Activated CD8-positive, alpha-beta T cell treated with anti-CD3 and anti-CD28 coated beads for 36 hours (primary cell): Measurements from ENCODE around the gene TCTN1. TPM values are rescaled to one million over a fixed set of nuclear protein-coding genes. Genes with fewer than 3 reads are reported as not detected.

Experiments used
- ATAC-seq: fragments of 200-7000 bp; cut with Tn5 transposase; one replicate; pipeline ENCODE4 v1.10.0; 2021; ENCODE audit warnings: mild to moderate bottlenecking, moderate library complexity
- CTCF ChIA-PET: fragments of 350-600 bp; sonication (Branson Sonifier 250); formaldehyde crosslinking; loops from one replicate; lab custom pipeline; 2021; ENCODE audit warnings: antibody characterized with exemption; lab: Charles Lee
- POLR2A ChIA-PET: fragments of 350-600 bp; sonication (Branson Sonifier 250); formaldehyde crosslinking; loops from one replicate; lab custom pipeline; 2021; ENCODE audit warnings: antibody characterized with exemption; lab: Charles Lee
- DNase-seq: peaks from one replicate; pipeline ENCODE4 v3.0.0-alpha.2; 2020
- H3K27ac Mint-ChIP-seq: one replicate; pipeline ENCODE4 v1.8.0; 2021; ENCODE audit warnings: mild to moderate bottlenecking, mixed read lengths
- H3K27me3 Mint-ChIP-seq: one replicate; pipeline ENCODE4 v1.8.0; 2021; ENCODE audit warnings: mixed read lengths
- H3K36me3 Mint-ChIP-seq: one replicate; pipeline ENCODE4 v1.8.0; 2021; ENCODE audit warnings: low read depth, mixed read lengths
- H3K4me1 Mint-ChIP-seq: one replicate; pipeline ENCODE4 v1.8.0; 2021; ENCODE audit warnings: low read depth, mixed read lengths
- H3K4me3 Mint-ChIP-seq: one replicate; pipeline ENCODE4 v1.8.0; 2021; ENCODE audit warnings: mild to moderate bottlenecking, moderate library complexity, mixed read lengths
- H3K9me3 Mint-ChIP-seq: one replicate; pipeline ENCODE4 v1.8.0; 2021; ENCODE audit warnings: mixed read lengths
- intact Hi-C: fragments of 100-400 bp; cut with micrococcal nuclease; formaldehyde crosslinking; loops from one replicate; pipeline ENCODE4 v1.10.0; 2022
- total RNA-seq, 2 experiments: library from RNA; stranded (reverse); gene quantifications; one replicate each; pipeline ENCODE4 v1.2.3, GENCODE V29; 2021
- TF ChIP-seq, protein P1 (sequence below): fragments of 200-600 bp; IDR thresholded peaks from one replicate; pipeline ENCODE4 v1.8.0; 2022; ENCODE audit warnings: antibody characterized with exemption, mild to moderate bottlenecking

Gene TCTN1
- total RNA-seq, 2 experiments from 2014 or later = 7.9 to 8.6 TPM

DNA sequence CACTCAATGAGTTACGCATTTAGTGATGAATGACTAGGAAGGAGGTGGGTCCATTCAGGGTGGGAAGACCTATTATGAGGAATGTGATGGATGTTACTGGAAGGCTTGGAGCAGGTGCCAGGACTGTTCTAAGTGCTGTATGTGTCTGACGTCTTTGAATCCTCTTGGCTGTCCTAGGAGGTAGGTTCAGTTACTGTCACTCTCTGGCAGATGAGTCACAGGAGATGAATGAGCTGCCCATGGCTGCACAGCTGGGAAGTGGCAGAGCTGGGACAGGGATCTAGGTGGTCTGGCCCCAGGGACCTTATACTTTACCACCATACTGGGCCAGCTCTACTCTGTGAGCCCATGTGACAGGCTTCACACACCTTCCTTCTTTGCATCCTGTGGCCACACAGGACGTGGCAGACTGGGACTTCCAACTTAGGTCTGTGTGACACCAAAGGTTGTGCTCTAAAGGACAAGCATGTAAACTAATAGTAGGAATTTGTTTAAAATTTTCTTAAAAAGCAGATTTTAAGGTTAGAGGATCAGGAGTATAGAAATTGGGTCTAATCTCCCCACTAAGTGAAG, 24.0 kb downstream of the TCTN1 start:
- Mint-ChIP-seq H3K36me3 (peaks cover 2% of the 10 kb centered on the region), H3K4me1 (peaks cover 46% of the 10 kb centered on the region)

DNA sequence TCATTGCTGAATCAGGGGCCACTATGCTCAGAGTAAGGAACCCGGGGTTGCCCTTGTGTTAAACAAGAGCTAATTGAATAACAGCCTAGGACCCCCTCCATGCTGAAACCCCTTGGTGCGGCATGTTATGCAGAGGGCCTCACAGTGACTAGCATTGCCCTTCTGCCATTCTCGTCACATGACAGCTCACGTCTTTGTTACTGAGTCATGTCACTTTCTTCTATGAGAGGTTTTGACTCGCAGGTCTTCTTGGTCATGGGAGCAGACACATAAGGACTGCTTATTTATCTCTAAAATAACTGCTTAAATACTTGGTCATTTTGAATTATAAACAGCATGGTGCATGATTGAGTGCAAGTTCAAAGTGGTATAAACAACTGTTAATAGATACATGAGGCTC, 24.9 kb downstream of the TCTN1 start:
- Mint-ChIP-seq H3K4me1 (peaks cover 49% of the 10 kb centered on the region), H3K9me3 (no peaks in the 10 kb centered on the region), H3K27me3 (no peaks in the 10 kb centered on the region), H3K36me3 (no peaks in the 10 kb centered on the region), H3K27ac (no peak overlapping the region), H3K4me3 (no peak overlapping the region)
- intact Hi-C loops = no loop called here
- TF ChIP-seq, protein P1, sequence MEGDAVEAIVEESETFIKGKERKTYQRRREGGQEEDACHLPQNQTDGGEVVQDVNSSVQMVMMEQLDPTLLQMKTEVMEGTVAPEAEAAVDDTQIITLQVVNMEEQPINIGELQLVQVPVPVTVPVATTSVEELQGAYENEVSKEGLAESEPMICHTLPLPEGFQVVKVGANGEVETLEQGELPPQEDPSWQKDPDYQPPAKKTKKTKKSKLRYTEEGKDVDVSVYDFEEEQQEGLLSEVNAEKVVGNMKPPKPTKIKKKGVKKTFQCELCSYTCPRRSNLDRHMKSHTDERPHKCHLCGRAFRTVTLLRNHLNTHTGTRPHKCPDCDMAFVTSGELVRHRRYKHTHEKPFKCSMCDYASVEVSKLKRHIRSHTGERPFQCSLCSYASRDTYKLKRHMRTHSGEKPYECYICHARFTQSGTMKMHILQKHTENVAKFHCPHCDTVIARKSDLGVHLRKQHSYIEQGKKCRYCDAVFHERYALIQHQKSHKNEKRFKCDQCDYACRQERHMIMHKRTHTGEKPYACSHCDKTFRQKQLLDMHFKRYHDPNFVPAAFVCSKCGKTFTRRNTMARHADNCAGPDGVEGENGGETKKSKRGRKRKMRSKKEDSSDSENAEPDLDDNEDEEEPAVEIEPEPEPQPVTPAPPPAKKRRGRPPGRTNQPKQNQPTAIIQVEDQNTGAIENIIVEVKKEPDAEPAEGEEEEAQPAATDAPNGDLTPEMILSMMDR = no peak
- ChIA-PET CTCF (interaction anchor here (0.6 to 1.8 kb wide), 3 partner anchors 10 to 98 kb away, joined by 3 to 4 read pairs (median 4); no protein-coding TSS in a partner anchor), POLR2A (interaction anchor here (1.2 kb wide), 1 partner anchor 9 kb away, joined by 4 read pairs; no protein-coding TSS in a partner anchor)
- DNase-seq (no peak), ATAC-seq (no peak)

More for the DNA sequence above, 24.0 kb downstream of the TCTN1 start:
- intact Hi-C loops = no loop called here
- no peaks in the 10 kb centered on the region for H3K9me3 Mint-ChIP-seq
- H3K27ac Mint-ChIP-seq = no peak overlapping the region
- DNase-seq (no peak), ATAC-seq (peak; percentile 45)
- H3K27me3 Mint-ChIP-seq = no peaks in the 10 kb centered on the region
- POLR2A ChIA-PET = interaction anchor here (1.2 kb wide), 1 partner anchor 9 kb away, joined by 4 read pairs; no protein-coding TSS in a partner anchor
- CTCF ChIA-PET = interaction anchor here (1.1 to 2.4 kb wide), 2 partner anchors 11 to 18 kb away, joined by 4 to 7 read pairs; no protein-coding TSS in a partner anchor
- TF ChIP-seq, protein P1 = no peak
- H3K4me3 Mint-ChIP-seq = no peak overlapping the region

DNA sequence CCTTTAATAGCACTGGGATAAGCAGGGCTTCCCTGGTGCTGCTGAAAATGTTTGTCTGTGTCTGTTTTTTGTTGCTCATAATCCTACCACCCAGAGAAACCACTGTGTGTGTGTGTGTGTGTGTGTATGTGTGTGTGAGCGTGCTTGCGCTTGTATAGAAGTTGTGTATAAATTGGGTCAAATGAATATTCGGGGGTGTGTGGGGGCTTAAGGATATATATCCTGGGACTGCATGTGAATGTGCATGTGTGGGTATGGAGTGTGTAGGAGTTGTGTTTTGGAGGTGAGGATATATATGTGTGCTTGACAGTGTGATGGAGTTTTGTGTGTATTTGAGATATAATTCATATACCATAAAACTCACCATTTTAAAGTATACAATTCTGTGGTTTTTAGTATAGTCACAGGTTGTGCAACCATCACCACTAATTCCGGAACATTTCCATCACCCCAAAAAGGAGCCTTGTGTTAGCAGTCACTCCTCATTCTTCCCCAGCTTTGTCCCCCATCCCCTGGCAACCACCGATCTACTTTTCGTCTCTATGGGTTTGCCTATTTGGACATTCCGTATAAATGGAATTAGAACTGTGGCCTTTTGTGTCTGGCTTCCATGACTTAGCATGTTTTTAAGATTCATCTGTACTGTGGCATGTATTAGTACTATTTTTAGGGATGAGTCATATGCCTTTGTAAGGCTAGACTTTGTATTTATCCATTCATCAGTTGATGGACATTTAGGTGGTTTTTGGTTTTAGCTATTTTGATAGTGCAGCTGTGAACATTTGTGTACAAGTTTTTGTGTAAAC, 25.6 kb downstream of the TCTN1 start:
- no peak for DNase-seq
- Mint-ChIP-seq H3K27me3 (no peaks in the 10 kb centered on the region), H3K27ac (no peak overlapping the region), H3K9me3 (no peaks in the 10 kb centered on the region), H3K4me1 (peaks cover 52% of the 10 kb centered on the region), H3K4me3 (no peak overlapping the region), H3K36me3 (peaks cover 2% of the 10 kb centered on the region)
- intact Hi-C loops = no loop called here
- POLR2A ChIA-PET = no interaction called here
- CTCF ChIA-PET = interaction anchor here (0.6 to 1.8 kb wide), 4 partner anchors 9 to 97 kb away, joined by 3 to 4 read pairs (median 4); no protein-coding TSS in a partner anchor
- no peak for ATAC-seq
- TF ChIP-seq, protein P1 = no peak

DNA sequence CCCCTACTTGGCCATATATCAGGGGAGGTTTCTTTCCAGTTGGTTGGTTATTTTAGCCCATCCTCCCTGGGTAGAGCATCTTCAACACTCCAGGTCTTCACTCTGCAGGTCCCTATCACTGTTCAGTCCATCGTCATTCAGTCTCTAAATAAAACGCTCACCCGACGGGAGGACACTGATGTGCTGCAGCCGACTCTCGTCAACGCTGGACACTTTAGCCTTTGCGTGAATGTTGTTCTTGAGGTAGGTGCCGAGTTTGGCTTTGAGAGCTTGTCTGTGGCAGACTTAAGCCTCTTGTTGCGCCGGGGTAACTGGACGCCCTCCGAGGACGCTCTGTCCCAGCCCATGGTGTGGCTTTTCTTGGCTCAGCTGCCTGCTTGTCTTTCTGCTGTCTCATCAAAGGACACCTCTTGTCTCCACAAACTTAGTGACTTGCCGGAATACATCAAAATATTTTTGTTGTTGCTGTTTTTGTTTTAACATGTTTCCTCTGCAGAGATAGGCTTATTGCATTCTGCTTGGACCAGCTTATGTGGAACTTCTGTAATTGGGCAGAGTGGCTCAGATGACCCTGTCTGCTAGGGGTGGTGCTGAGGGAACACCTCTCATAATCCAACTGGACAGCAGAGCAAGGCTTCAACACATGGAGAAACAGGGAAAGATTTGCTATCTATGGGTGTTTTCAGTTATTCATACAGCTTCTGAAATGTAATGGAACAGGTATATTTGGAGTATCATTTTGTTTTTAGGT, 26.5 kb downstream of the TCTN1 start:
- Mint-ChIP-seq H3K4me1 (peaks cover 47% of the 10 kb centered on the region), H3K9me3 (no peaks in the 10 kb centered on the region), H3K27ac (no peak overlapping the region), H3K4me3 (no peak overlapping the region), H3K27me3 (no peaks in the 10 kb centered on the region), H3K36me3 (peaks cover 2% of the 10 kb centered on the region)
- ATAC-seq = no peak
- ChIA-PET POLR2A (no interaction called here), CTCF (interaction anchor here (1.2 to 1.8 kb wide), 2 partner anchors 9 to 57 kb away, joined by 4 read pairs; no protein-coding TSS in a partner anchor)
- intact Hi-C loops = no loop called here
- TF ChIP-seq, protein P1 = no peak
- DNase-seq = no peak
